ENCODE data around the gene BMP7.

The BMP7 gene

GRCh38 chr20:57187068-57187634 lies 79.3 kb downstream of the BMP7 start:
- no peak for DNase-seq

- DNase-seq = no peak
Measured at GRCh38 chr20:57186192-57186591, 80.2 kb downstream of the BMP7 start.

GRCh38 chr20:57185188-57185743 lies 81.2 kb downstream of the BMP7 start:
- no peak for DNase-seq

- no peak for DNase-seq
Measured at GRCh38 chr20:57183457-57184009, 82.9 kb downstream of the BMP7 start.

- DNase-seq = no peak
Measured at GRCh38 chr20:57181639-57182038, 84.8 kb downstream of the BMP7 start.

GRCh38 chr20:57180954-57181353 lies 85.5 kb downstream of the BMP7 start:
- DNase-seq = no peak

- no peak for DNase-seq
Measured at GRCh38 chr20:57180387-57180786, 86.1 kb downstream of the BMP7 start.

- DNase-seq = no peak
Measured at GRCh38 chr20:57179265-57179664, 87.2 kb downstream of the BMP7 start.

GRCh38 chr20:57178582-57179111 lies 87.8 kb downstream of the BMP7 start:
- DNase-seq = no peak

- no peak for DNase-seq
Measured at GRCh38 chr20:57177636-57178280, 88.7 kb downstream of the BMP7 start.

GRCh38 chr20:57176842-57177241 lies 89.6 kb downstream of the BMP7 start:
- no peak for DNase-seq

GRCh38 chr20:57175397-57176010 lies 90.9 kb downstream of the BMP7 start:
- peak; percentile 8 for DNase-seq

GRCh38 chr20:57174737-57175136 lies 91.7 kb downstream of the BMP7 start:
- no peak for DNase-seq

GRCh38 chr20:57173986-57174385 lies 92.5 kb downstream of the BMP7 start:
- DNase-seq = no peak

- no peak for DNase-seq
Measured at GRCh38 chr20:57173041-57173440, 93.4 kb downstream of the BMP7 start.

GRCh38 chr20:57170343-57170742 lies 96.1 kb downstream of the BMP7 start:
- DNase-seq = no peak

- no peak for DNase-seq
Measured at GRCh38 chr20:57169162-57169561, 97.3 kb downstream of the BMP7 start.

- DNase-seq = no peak
Measured at GRCh38 chr20:57167971-57168701, 98.3 kb downstream of the BMP7 start.

- no peak for DNase-seq
Measured at GRCh38 chr20:57167292-57167655, 99.2 kb downstream of the BMP7 start.

- no peak for DNase-seq
Measured at GRCh38 chr20:57166568-57167291, 99.7 kb downstream of the BMP7 start.

- no peak for DNase-seq
Measured at GRCh38 chr20:57165427-57166004, 100.9 kb downstream of the BMP7 start.

- DNase-seq = no peak
Measured at GRCh38 chr20:57164872-57165271, 101.6 kb downstream of the BMP7 start.
